Stomach smooth muscle (tissue), 2 donors: ENCODE measurements around the gene LDLRAD3.

Experiments
- H3K27ac ChIP-seq: one replicate; pipeline ENCODE4 v1.7.0; 2013; ENCODE audit warnings: mild to moderate bottlenecking, low read length, inconsistent platforms
- H3K27me3 ChIP-seq, 2 donors: one replicate each; pipeline ENCODE4 v1.7.0; 2013; ENCODE audit warnings: low read length in 2 of 2; ENCODE audit not compliant: insufficient read depth in 2 of 2, control insufficient read depth in 1 of 2
- H3K36me3 ChIP-seq, 2 donors: one replicate each; pipeline ENCODE4 v1.7.0; 2013; ENCODE audit warnings: low read length in 2 of 2; ENCODE audit not compliant: control insufficient read depth in 2 of 2, insufficient read depth in 2 of 2
- H3K4me1 ChIP-seq: one replicate; pipeline ENCODE4 v1.7.0; 2013; ENCODE audit warnings: low read length; ENCODE audit not compliant: control insufficient read depth, insufficient read depth
- H3K4me3 ChIP-seq, 2 donors: one replicate each; pipeline ENCODE4 v1.7.0; 2013; ENCODE audit warnings: low read length in 2 of 2
- H3K9ac ChIP-seq, 2 donors: one replicate each; pipeline ENCODE4 v1.7.0; 2013; ENCODE audit warnings: low read length in 2 of 2, mild to moderate bottlenecking in 1 of 2
- H3K9me3 ChIP-seq, 2 donors: one replicate each; pipeline ENCODE4 v1.7.0; 2013; ENCODE audit warnings: low read length in 2 of 2; ENCODE audit not compliant: control insufficient read depth in 2 of 2
- donor health status: healthy.
- donor health status: Pancreatic carcinoma.

LDLRAD3 gene

DNA sequence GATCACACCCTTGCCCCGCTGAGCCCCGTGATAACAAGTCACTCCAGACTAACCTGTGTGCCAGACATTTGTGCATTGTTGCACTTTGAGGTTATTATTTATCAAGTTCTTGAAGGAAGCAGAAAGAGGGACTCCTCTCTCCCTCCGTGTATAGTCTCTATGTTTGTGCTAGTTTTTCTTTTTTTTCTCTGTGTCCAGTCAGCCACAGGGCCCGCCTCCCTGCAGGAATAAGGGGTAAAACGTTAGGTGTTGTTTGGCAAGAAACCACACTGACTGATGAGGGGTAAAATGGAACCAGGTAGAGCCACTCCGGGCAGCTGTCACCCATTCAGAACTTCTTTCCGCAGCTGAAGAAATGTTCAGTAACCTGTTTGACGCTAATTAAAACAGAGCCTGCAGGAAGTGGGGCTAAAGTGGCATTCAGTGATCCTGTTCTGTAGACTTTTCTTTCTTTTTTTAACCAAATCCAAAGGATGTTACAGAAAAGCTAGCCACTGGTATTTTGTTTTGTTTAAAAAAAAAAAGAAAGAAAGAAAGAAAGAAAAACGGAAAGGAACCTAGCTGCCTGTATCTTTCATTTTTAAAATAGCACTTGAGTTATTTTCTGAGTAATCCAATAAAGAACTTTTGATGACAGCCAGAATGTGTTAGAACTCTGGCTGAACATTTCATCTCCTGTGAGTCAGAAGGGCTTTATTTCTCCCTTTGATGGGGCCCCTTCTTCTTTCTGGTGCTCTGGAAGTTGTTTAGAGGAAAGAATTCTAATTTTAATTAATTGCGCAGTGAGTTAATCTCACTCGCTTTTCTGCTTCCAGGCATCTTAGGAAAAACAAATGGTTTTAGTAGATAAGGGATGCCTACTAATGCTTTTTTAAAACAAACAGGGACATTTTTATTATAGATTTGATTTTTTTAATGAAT, 287.2 kb downstream of the LDLRAD3 start:
- Histone ChIP-seq H3K4me3 (no peak overlapping the region), H3K27ac (no peak overlapping the region), H3K27me3 (no peaks in the 10 kb centered on the region), H3K36me3 (peaks cover 0 to 6% of the 10 kb centered on the region in 2 donors), H3K4me1 (no peaks in the 10 kb centered on the region), H3K9me3 (no peaks in the 10 kb centered on the region), H3K9ac (no peak overlapping the region)

DNA sequence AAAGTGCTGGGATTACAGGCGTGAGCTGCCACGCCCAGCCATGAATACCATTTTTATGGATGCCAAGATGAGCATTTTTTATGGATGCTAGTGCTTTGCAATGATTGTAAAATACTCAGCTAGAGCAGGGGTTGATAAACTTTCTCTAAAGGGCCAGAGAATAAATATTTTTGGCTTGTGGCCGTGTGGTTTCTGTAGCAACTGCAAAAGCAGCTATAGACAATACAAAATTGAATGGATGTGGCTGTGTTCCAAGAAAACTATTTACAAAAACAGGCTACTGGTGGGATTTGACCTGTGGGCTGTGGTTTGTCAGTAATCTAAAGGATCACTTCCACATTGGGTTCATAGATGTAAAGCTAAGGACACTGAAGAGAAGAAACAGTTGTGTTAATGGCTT, 289.3 kb downstream of the LDLRAD3 start:
- Histone ChIP-seq H3K27ac (no peak overlapping the region), H3K9ac (no peak overlapping the region), H3K36me3 (peaks cover 0 to 2% of the 10 kb centered on the region in 2 donors), H3K4me3 (no peak overlapping the region), H3K27me3 (no peaks in the 10 kb centered on the region), H3K4me1 (no peaks in the 10 kb centered on the region), H3K9me3 (no peaks in the 10 kb centered on the region)

DNA sequence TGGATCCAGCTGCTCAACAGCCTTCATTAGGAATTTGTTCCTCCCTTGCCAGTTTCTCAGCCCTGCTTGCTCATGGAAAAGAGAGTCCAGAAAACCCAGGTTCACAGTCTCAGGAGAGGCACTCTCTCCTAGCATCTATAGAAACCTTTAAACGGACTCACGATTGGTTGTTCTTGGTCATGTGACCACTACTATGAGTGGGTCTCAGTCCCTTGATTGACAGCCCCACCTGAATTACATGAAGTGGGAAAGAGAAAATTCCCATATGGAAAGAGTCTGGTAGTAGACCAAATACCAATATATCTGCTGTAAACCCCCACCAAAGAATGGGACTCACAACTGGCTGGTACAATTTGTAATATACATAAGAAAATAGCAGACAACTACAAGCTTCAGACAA, 291.0 kb downstream of the LDLRAD3 start:
- Histone ChIP-seq H3K4me1 (no peaks in the 10 kb centered on the region), H3K9me3 (no peaks in the 10 kb centered on the region), H3K4me3 (no peak overlapping the region), H3K27me3 (no peaks in the 10 kb centered on the region), H3K9ac (no peak overlapping the region), H3K27ac (no peak overlapping the region), H3K36me3 (peaks cover 0 to 2% of the 10 kb centered on the region in 2 donors)

DNA sequence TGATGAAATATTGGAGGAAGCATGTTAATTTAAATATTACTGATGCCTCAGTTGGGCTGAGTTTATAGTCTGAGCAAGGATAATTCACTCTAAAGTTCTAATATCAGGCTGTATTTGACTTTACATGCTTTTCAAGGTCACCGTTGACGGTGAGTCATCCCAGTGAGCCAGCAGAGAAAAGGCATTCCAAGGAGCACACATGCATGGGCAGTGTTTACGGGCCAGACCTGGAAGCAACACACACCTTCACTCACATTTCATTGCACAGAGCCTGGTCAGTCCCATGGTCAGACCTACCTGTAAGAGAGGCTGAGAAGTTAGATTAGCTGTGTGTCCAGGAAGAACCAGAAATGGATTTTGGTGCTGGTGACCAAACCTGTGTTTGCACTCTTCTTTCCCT, 291.9 kb downstream of the LDLRAD3 start:
- Histone ChIP-seq H3K4me3 (no peak overlapping the region), H3K9ac (no peak overlapping the region), H3K4me1 (no peaks in the 10 kb centered on the region), H3K36me3 (no peaks in the 10 kb centered on the region), H3K27me3 (no peaks in the 10 kb centered on the region), H3K27ac (no peak overlapping the region), H3K9me3 (no peaks in the 10 kb centered on the region)

DNA sequence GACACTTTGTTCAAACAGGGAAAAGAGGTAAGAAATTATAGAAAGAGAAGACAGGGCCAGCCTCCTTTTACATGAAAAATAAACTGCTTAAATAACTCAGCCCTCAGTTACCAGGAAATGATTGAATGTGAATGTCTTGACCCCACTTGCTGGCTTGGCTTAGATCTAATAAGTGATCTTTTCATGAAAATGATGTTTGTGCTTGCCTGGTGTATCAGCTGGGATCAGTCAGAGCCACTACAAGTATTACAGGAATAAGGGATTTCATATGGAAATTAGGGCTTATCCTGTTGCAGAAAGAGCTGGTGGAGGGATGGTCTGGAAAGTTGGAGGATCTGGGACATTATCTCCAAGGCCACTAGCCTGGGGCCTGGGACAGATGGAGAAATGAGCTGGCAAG, 293.5 kb downstream of the LDLRAD3 start:
- no peak overlapping the region for H3K9ac ChIP-seq
- H3K36me3 ChIP-seq: no peaks in the 10 kb centered on the region
- H3K27me3 ChIP-seq: no peaks in the 10 kb centered on the region
- H3K9me3 ChIP-seq: no peaks in the 10 kb centered on the region
- no peak overlapping the region for H3K27ac ChIP-seq
- H3K4me3 ChIP-seq: no peak overlapping the region
- H3K4me1 ChIP-seq: no peaks in the 10 kb centered on the region

DNA sequence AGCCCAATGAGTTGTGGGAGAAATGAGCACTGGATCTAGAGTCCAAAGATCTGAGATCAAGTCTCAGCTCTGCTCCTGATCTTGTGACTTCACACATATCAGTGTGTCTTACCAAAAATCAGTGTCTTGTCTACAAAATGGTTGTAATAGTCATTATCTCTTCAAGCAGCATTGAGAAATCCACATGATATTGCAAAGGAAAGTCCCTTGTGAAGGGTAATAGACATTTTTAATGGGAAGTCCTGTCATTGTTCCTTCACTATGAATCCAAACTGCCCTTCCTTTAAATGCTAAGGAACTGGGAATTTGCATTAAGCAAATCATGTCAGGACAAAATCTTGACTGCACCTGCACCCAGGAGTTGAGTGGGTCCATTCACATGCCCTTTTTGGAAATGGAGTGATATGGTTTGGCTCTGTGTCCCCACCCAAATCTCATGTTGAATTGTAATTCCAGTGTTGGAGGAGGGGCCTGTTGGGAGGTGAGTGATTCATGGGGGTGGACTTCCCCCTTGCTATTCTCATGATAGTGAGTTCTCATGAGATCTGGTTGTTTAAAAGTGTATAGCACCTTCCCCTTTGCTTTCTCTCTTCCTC, 294.3 kb downstream of the LDLRAD3 start:
- Histone ChIP-seq H3K4me1 (no peaks in the 10 kb centered on the region), H3K27ac (no peak overlapping the region), H3K27me3 (no peaks in the 10 kb centered on the region), H3K4me3 (no peak overlapping the region), H3K9me3 (no peaks in the 10 kb centered on the region), H3K9ac (no peak overlapping the region), H3K36me3 (no peaks in the 10 kb centered on the region)

DNA sequence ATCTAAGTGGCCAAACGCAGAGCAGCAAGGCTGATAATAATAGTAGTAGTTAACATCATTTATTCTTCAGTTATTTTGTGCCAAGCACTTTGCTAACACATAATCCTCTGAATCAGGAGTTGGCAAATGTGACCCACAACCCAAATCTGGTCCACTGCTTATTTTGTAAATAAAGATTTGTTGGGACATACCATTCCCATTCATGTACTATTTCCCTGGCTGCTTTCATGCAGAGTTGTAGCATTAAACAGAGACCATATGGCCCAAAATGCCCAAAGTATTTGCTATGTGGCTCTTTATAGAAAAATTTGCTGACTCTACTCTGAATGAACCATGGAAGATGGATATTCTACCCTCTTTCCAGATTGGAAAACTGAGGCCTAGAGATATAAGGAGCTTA, 295.0 kb downstream of the LDLRAD3 start:
- Histone ChIP-seq H3K27me3 (no peaks in the 10 kb centered on the region), H3K9ac (no peak overlapping the region), H3K4me1 (no peaks in the 10 kb centered on the region), H3K9me3 (no peaks in the 10 kb centered on the region), H3K4me3 (no peak overlapping the region), H3K27ac (no peak overlapping the region), H3K36me3 (no peaks in the 10 kb centered on the region)

DNA sequence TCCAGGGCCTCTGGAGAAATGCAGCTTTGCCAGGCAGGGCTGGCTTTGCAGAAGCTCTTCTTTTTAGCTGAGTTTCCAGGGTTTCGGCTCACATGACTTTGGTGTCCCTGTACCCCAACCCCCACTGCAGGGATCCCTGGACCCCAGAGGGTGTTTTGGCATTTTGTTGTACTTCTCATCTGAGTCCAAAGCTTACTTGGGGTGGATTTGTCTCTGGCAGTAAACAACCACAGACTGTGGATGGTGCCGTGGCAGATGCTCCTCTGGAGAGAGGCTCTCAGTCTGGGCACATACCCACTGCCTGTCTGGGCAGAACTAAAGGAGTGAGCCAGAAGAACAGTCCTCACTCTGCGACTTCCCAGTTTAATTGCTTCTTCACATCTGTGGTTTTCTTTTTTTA, 295.8 kb downstream of the LDLRAD3 start:
- H3K27me3 ChIP-seq: no peaks in the 10 kb centered on the region
- H3K27ac ChIP-seq: no peak overlapping the region
- no peaks in the 10 kb centered on the region for H3K4me1 ChIP-seq

DNA sequence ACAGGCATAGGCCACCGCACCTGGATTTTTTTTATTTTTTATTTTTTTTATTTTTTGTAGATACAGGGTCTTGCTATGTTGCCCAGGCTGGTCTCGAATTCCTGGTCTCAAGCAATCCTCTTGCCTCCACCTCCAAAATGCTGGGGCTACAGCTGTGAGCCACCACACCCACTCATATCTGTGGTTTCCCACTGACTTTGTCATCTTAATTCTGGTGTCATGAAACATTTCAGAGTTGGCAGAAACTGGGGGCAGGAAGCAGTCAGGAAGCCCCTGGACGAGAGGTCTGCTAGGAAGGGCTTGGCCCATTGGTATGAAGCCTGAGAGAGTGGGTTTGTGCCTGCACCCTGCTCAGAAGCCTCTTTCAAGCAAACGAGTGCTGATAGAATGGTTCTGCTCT, 296.3 kb downstream of the LDLRAD3 start:
- H3K27ac ChIP-seq: no peak overlapping the region
- no peaks in the 10 kb centered on the region for H3K36me3 ChIP-seq
- H3K9ac ChIP-seq: no peak overlapping the region
- no peaks in the 10 kb centered on the region for H3K27me3 ChIP-seq
- no peak overlapping the region for H3K4me3 ChIP-seq
- no peaks in the 10 kb centered on the region for H3K4me1 ChIP-seq
- peaks cover 0 to 2% of the 10 kb centered on the region in 2 donors for H3K9me3 ChIP-seq

More for the DNA sequence above, 295.8 kb downstream of the LDLRAD3 start:
- no peak overlapping the region for H3K4me3 ChIP-seq
- H3K36me3 ChIP-seq: no peaks in the 10 kb centered on the region
- H3K9me3 ChIP-seq: no peaks in the 10 kb centered on the region
- no peak overlapping the region for H3K9ac ChIP-seq

DNA sequence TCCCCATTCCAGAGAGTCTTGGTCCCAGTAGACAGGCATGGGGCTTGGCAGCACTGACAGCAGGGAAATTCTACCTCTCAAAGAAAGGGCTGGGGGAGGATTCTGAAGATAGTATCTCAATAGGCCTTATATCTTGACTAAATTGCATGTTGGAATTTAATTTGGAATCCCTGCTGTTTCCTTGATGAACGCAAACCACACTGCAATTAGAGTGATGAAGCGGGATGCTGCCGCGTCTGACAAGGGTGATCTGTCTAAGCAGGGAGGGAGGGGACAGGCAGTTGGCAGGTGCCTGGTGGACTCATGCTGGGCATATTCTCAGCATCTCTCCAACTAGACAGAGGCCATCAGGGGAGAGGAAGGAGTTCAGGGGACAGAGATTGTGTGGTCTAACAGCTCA, 296.9 kb downstream of the LDLRAD3 start:
- H3K27me3 ChIP-seq: no peaks in the 10 kb centered on the region
- no peaks in the 10 kb centered on the region for H3K36me3 ChIP-seq
- H3K9me3 ChIP-seq: peaks cover 0 to 4% of the 10 kb centered on the region in 2 donors
- H3K4me1 ChIP-seq: no peaks in the 10 kb centered on the region
- no peak overlapping the region for H3K4me3 ChIP-seq
- no peak overlapping the region for H3K27ac ChIP-seq
- no peak overlapping the region for H3K9ac ChIP-seq

DNA sequence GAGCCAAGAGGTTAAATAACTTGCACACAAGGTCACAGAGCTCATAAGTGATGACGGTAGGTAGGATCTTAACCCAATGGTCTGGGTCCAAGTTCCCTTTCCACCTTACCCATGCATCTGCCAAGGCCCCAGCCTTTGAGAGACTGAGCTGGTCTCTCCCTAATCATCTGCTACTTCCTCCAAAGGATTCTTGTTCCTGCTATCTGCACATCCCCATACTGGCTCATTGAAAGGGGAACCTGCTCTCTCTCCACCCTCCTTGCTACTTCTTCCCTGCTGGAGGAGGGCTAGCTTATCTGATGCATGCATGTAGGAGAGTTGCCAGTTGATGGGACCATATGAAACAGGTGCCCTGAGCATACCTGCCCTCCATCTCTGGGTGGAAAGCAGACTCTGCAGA, 297.6 kb downstream of the LDLRAD3 start:
- no peaks in the 10 kb centered on the region for H3K27me3 ChIP-seq
- H3K36me3 ChIP-seq: no peaks in the 10 kb centered on the region
- no peaks in the 10 kb centered on the region for H3K4me1 ChIP-seq
- H3K9ac ChIP-seq: no peak overlapping the region
- H3K4me3 ChIP-seq: no peak overlapping the region
- peaks cover 0 to 4% of the 10 kb centered on the region in 2 donors for H3K9me3 ChIP-seq
- no peak overlapping the region for H3K27ac ChIP-seq
